ENCODE measurements around the gene IRF6. TPM values are rescaled to one million over a fixed set of nuclear protein-coding genes. Genes with fewer than 3 reads are reported as not detected.
A peak's percentile ranks its signal among the peaks of the same experiment; 100 is the strongest.

The IRF6 gene
- polyA plus RNA-seq, 1 of the 3 experiments (the other 2 are of a cell fraction): 0.94 TPM

- TF ChIP-seq ZBTB33 (IDR thresholded peaks at IDR 0.05; ENCODE audit: borderline replicate concordance, low read depth) (0 out of 2 replicates have a peak, but pooled peaks have one; percentile 58), NRF1 (IDR thresholded peaks at IDR 0.05; ENCODE audit: low read depth, low read length) (no peak), MAX (IDR thresholded peaks at IDR 0.05; ENCODE audit: low read depth) (peak; percentile 100), EP300 (IDR thresholded peaks at IDR 0.05; ENCODE audit: borderline replicate concordance in 1 of 2, low read depth in 1 of 2, low read length in 1 of 2) (no peak; a peak in 1 of 4 replicates), RCOR1 (IDR thresholded peaks at IDR 0.05; ENCODE audit: low read length) (peak; percentile 79), TEAD4 (IDR thresholded peaks at IDR 0.05; ENCODE audit: borderline replicate concordance, insufficient read depth) (no peak), USF2 (IDR thresholded peaks at IDR 0.05; ENCODE audit: borderline replicate concordance, low read depth, low read length) (peak; percentile 53; the same call in 1 of the 2 replicates), RFX5 (IDR thresholded peaks at IDR 0.05; ENCODE audit: low read length) (no peak; the same call in 1 of the 2 replicates), GATA2 (CRISPR knock-in tag; IDR thresholded peaks at IDR 0.05) (peak; percentile 52; the same call in 1 of the 2 replicates), JUND (IDR thresholded peaks at IDR 0.05) (no peak), FOXM1 (IDR thresholded peaks at IDR 0.05; ENCODE audit: low read depth) (no peak), YY1 (IDR thresholded peaks at IDR 0.05; ENCODE audit: low read depth) (no peak), RXRA (IDR thresholded peaks at IDR 0.05; ENCODE audit: borderline replicate concordance, low read depth) (no peak)
Measured at GRCh38 chr1:209827384-209828262, 21.7 kb upstream of the IRF6 start, which contains the start of gene UTP25 (continued).

GRCh38 chr1:209825591-209826434 is 19.9 kb upstream of the IRF6 start:
- Histone ChIP-seq H3K9ac (no peak overlapping the region), H4K20me1 (ENCODE audit: insufficient read depth) (no peaks in the 10 kb centered on the region), H2AFZ (ENCODE audit: low read depth) (no peak overlapping the region), H3K9me2 (no peaks in the 10 kb centered on the region), H3K27me3 (ENCODE audit: insufficient read depth) (no peaks in the 10 kb centered on the region), H3K9me3 (no peaks in the 10 kb centered on the region), H3K4me1 (ENCODE audit: control insufficient read depth in 1 of 2, insufficient read depth in 2 of 2, low read depth in 1 of 2, low read length in 1 of 2) (peaks cover 6 to 22% of the 10 kb centered on the region in 2 experiments; a peak in 3 of 4 replicates), H3K36me3 (replicated peaks in 1 of 2; ENCODE audit: control insufficient read depth in 1 of 2, insufficient read depth in 2 of 2, low read length in 1 of 2) (peaks cover 7 to 16% of the 10 kb centered on the region in 2 experiments), H3K4me2 (no peak overlapping the region), H3K79me2 (ENCODE audit: insufficient read depth) (peaks cover 30% of the 10 kb centered on the region), H3K4me3 (ENCODE audit: low read depth in 2 of 2, low read length in 1 of 2) (no peak overlapping the region), H3F3A (replicated peaks; ENCODE audit: insufficient read depth) (peaks cover 58% of the 10 kb centered on the region), H3K27ac (ENCODE audit: low read depth in 2 of 2, low read length in 1 of 2) (peak overlapping the region in 1 of 2 experiments; percentile 16; a peak in 1 of 4 replicates)
- CTCF ChIA-PET: interaction anchor here (0.6 to 2.4 kb wide), 6 partner anchors 10 to 27 kb away, joined by 3 to 14 read pairs (median 4); no protein-coding TSS in a partner anchor
- POLR2A ChIA-PET: no interaction called here
- 79% methylated on average over 11 of the region's 11 CpGs for WGBS (ENCODE audit: low lambda C conversion rate)
- no peak for DNase-seq
- TF ChIP-seq IRF3 (IDR thresholded peaks at IDR 0.05; ENCODE audit: low read depth, low read length) (no peak), PBX3 (IDR thresholded peaks at IDR 0.05) (no peak), JUND (IDR thresholded peaks at IDR 0.05) (no peak), TCF12 (IDR thresholded peaks at IDR 0.05) (no peak), SMC3 (IDR thresholded peaks at IDR 0.05; ENCODE audit: low read depth, low read length) (no peak), EP300 (IDR thresholded peaks at IDR 0.05; ENCODE audit: borderline replicate concordance in 1 of 2, low read depth in 1 of 2, low read length in 1 of 2) (no peak), ZBTB33 (IDR thresholded peaks at IDR 0.05; ENCODE audit: borderline replicate concordance, low read depth) (no peak)
